ENCODE data around the gene ZNF805. TPM values are rescaled to one million over a fixed set of nuclear protein-coding genes. Genes with fewer than 3 reads are reported as not detected.

ZNF805 gene
- total RNA-seq, 4 donors from 2014 or later, result 11.1 to 21.3 (median 14.5) TPM

GRCh38 chr19:57302020-57302465 lies 61.6 kb downstream of the ZNF805 start:
- no peak for TF ChIP-seq POLR2AphosphoS5 (IDR thresholded peaks at IDR 0.05)
- no peak for TF ChIP-seq POLR2A (IDR thresholded peaks at IDR 0.05)
- TF ChIP-seq EP300 (IDR thresholded peaks at IDR 0.05; ENCODE audit: low read depth), result no peak
- no peak for TF ChIP-seq CTCF (IDR thresholded peaks at IDR 0.05)
- H3K4me1 ChIP-seq, result no peaks in the 10 kb centered on the region
- H3K27ac ChIP-seq, result no peak overlapping the region
- intact Hi-C loops (cut with DNase I; ENCODE audit: low total_unique reads) (no loop called here), in situ Hi-C loops (cut with MboI; ENCODE audit: low pct_ligation_motif_present in 1 of 4, low pct_unique_long_range_greater_than_20kb in 1 of 4, low sequenced_read_pairs in 3 of 4) (no loop called here)
- H3K36me3 ChIP-seq, result peaks cover 0 to 37% (median 11%) of the 10 kb centered on the region in 4 donors
- H3K9me3 ChIP-seq, result no peaks in the 10 kb centered on the region
- no peak overlapping the region for H3K4me3 ChIP-seq
- no peak for DNase-seq
- no CpG with 5 or more reads among the region's 1 CpG for WGBS, 2 donors (ENCODE audit: low coverage in 1 of 2)
- H3K27me3 ChIP-seq, result no peaks in the 10 kb centered on the region

GRCh38 chr19:57302727-57303401 lies 62.4 kb downstream of the ZNF805 start:
- WGBS, 2 donors (ENCODE audit: low coverage in 1 of 2), result 20 to 75% methylated on average over 1 to 7 of the region's 7 CpGs
- intact Hi-C loops (cut with DNase I; ENCODE audit: low total_unique reads), result no loop called here

More at GRCh38 chr19:57302727-57303401, 62.4 kb downstream of the ZNF805 start:
- TF ChIP-seq POLR2AphosphoS5 (IDR thresholded peaks at IDR 0.05), result no peak
- no peak for TF ChIP-seq CTCF (IDR thresholded peaks at IDR 0.05)
- no peak for TF ChIP-seq POLR2A (IDR thresholded peaks at IDR 0.05)
- TF ChIP-seq EP300 (IDR thresholded peaks at IDR 0.05; ENCODE audit: low read depth), result no peak
- peaks cover 0 to 32% (median 11%) of the 10 kb centered on the region in 4 donors for H3K36me3 ChIP-seq
- no peaks in the 10 kb centered on the region for H3K4me1 ChIP-seq
- no peaks in the 10 kb centered on the region for H3K27me3 ChIP-seq
- H3K27ac ChIP-seq, result no peak overlapping the region
- in situ Hi-C loops (cut with MboI; ENCODE audit: low pct_ligation_motif_present in 1 of 4, low pct_unique_long_range_greater_than_20kb in 1 of 4, low sequenced_read_pairs in 3 of 4), result no loop called here
- H3K4me3 ChIP-seq, result no peak overlapping the region
- no peak for DNase-seq
- H3K9me3 ChIP-seq, result no peaks in the 10 kb centered on the region

Other genes with a start within 250 kb of the ZNF805 start
- gene USP29, start 120.6 kb upstream of the ZNF805 start, total RNA-seq, result not detected
- not detected for gene ZIM3, start 95.4 kb upstream of the ZNF805 start, total RNA-seq
- gene DUXA, start 73.1 kb upstream of the ZNF805 start, total RNA-seq, result not detected
- gene ZNF264, start 49.1 kb upstream of the ZNF805 start, total RNA-seq, result 100 to 1,000 TPM in 1 of 4 donors, 10 to 100 TPM in 3; 24.3 to 166 (median 35.6) TPM
- gene AURKC, start 9.6 kb upstream of the ZNF805 start, total RNA-seq, result not detected
- gene ZNF460, start 39.9 kb downstream of the ZNF805 start, total RNA-seq, result 100 to 1,000 TPM in 1 of 4 donors, 10 to 100 TPM in 3; 44.4 to 191 (median 74.6) TPM
- 1 to 10 TPM; 1.4 to 9.7 (median 4.3) TPM for gene ZNF543, start 79.8 kb downstream of the ZNF805 start, total RNA-seq
- gene ZNF304, start 110.6 kb downstream of the ZNF805 start, total RNA-seq, result 1 to 10 TPM in 3 of 4 donors, under 1 TPM in 1; 0.40 to 4.2 (median 3.5) TPM
- 10 to 100 TPM in 1 of 4 donors, 1 to 10 TPM in 1, not detected in 2; 8.3 to 12.5 TPM for gene TRAPPC2B, start 122.9 kb downstream of the ZNF805 start, total RNA-seq
- 1 to 10 TPM in 2 of 4 donors, under 1 TPM in 1, not detected in 1; 0.60 to 1.3 (median 1.2) TPM for gene ZNF547, start 122.9 kb downstream of the ZNF805 start, total RNA-seq
- 10 to 100 TPM in 2 of 4 donors, 1 to 10 TPM in 2; 4.2 to 13.1 (median 8.2) TPM for gene ZNF548, start 149.2 kb downstream of the ZNF805 start, total RNA-seq
- gene ZNF17, start 170.5 kb downstream of the ZNF805 start, total RNA-seq, result 10 to 100 TPM; 10.6 to 53.1 (median 13.2) TPM
- gene ZNF749, start 194.7 kb downstream of the ZNF805 start, total RNA-seq, result 10 to 100 TPM in 2 of 4 donors, 1 to 10 TPM in 1, under 1 TPM in 1; 0.75 to 19.1 (median 7.1) TPM
- 10 to 100 TPM in 1 of 4 donors, under 1 TPM in 1, not detected in 2; 0.14 to 13.8 TPM for gene VN1R1, start 216.5 kb downstream of the ZNF805 start, total RNA-seq
- gene ZNF772, start 236.9 kb downstream of the ZNF805 start, total RNA-seq, result 10 to 100 TPM in 1 of 4 donors, 1 to 10 TPM in 2, under 1 TPM in 1; 0.75 to 25.9 (median 6.0) TPM
- 1 to 10 TPM; 1.6 to 6.8 (median 5.1) TPM for gene ZNF419, start 247.1 kb downstream of the ZNF805 start, total RNA-seq

Data from transverse colon (tissue), 4 donors.